GM10266 (cell line): Measurements from ENCODE around the gene KHDC4.
A peak's percentile ranks its signal among the peaks of the same experiment; 100 is the strongest.

ENCODE experiments used
- DNase-seq: peaks from one replicate; pipeline ENCODE4 v3.0.0; 2012; ENCODE audit errors: extremely low spot score
- TF ChIP-seq, protein P1 (sequence below): IDR thresholded peaks from 2 replicates; pipeline ENCODE4 v1.5.1; 2012; ENCODE audit warnings: mild to moderate bottlenecking, low read depth; ENCODE audit not compliant: control insufficient read depth, insufficient read depth; ENCODE audit errors: missing control alignments

The KHDC4 gene

DNA sequence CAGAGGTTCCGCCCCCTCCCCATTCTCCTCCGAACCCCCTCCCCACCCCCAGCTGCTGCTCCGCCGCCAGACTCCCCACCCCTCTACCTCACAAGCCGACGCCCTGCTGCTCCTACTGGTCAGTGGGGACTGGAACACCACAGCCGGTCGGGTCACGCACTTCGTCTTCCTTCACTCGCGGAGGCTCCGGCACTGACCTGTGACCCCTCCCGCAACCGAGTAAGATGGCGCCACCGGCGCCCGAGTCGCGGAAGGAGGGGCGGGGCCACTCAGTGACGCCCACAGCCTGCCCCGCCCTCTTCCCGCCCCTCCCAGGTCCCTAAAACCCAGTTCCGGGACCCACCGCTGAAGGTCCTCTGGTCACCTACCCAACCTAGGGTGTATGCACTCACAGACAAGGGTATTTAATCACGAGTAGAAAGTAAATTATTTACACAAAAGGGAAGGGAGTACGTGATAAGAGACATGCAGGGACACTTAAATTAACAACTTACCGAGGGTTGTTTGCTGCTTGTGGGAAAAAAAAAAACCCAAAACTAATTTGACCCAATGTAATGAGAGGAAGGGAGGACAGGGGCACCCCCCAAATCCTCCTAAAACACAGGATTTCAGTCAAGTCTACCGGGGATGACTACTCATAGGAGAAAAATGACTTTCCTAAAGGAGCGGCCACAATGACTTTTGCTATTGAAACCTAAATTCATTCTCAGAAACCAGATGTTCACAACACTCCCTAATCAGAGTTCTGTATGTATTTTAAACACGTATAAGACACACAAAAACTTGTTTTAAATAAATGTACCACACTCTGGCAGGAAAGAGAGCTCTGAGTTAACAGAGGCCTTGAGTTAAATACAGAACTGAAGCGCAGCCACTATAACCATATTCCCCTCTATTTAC lies 22.8 kb downstream of the KHDC4 start, which contains the start of gene RIT1:
RIT1 (minus strand) TSS at position 194 of the 900 bp plus-strand sequence. CDS start 588 bp downstream, outside the sequence.
- TF ChIP-seq, protein P1, sequence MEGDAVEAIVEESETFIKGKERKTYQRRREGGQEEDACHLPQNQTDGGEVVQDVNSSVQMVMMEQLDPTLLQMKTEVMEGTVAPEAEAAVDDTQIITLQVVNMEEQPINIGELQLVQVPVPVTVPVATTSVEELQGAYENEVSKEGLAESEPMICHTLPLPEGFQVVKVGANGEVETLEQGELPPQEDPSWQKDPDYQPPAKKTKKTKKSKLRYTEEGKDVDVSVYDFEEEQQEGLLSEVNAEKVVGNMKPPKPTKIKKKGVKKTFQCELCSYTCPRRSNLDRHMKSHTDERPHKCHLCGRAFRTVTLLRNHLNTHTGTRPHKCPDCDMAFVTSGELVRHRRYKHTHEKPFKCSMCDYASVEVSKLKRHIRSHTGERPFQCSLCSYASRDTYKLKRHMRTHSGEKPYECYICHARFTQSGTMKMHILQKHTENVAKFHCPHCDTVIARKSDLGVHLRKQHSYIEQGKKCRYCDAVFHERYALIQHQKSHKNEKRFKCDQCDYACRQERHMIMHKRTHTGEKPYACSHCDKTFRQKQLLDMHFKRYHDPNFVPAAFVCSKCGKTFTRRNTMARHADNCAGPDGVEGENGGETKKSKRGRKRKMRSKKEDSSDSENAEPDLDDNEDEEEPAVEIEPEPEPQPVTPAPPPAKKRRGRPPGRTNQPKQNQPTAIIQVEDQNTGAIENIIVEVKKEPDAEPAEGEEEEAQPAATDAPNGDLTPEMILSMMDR: no peak
- DNase-seq: peak; percentile 85

GRCh38 chr1:155910621-155911121 lies 23.5 kb downstream of the KHDC4 start:
- peak; percentile 43 for DNase-seq
- TF ChIP-seq, protein P1: peak; percentile 10

GRCh38 chr1:155909894-155910293 lies 24.3 kb downstream of the KHDC4 start:
- no peak for DNase-seq

DNA sequence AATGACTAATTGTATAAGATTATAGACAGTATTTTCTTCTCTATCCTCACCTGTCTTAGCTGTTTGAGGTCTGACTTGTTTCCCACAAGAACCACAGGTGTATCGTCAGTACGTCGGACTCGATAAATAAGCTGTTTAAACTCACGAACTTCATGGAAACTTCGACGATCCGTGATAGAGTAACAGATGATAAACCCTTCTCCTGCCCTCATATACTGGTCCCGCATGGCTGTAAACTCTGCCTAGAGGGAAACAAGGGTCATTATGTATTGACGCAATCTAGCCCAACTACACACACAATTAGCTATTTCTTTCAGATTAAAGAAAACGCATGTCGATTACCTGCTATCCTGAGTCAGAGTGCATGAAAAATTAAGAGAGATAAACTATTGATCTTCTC lies 30.0 kb downstream of the KHDC4 start:
- TF ChIP-seq, protein P1: no peak
- DNase-seq: no peak

More at GRCh38 chr1:155909894-155910293, 24.3 kb downstream of the KHDC4 start:
- TF ChIP-seq, protein P1: no peak

- TF ChIP-seq, protein P1: no peak
- DNase-seq: no peak
Observed at GRCh38 chr1:155900161-155900560, 34.1 kb downstream of the KHDC4 start.

DNA sequence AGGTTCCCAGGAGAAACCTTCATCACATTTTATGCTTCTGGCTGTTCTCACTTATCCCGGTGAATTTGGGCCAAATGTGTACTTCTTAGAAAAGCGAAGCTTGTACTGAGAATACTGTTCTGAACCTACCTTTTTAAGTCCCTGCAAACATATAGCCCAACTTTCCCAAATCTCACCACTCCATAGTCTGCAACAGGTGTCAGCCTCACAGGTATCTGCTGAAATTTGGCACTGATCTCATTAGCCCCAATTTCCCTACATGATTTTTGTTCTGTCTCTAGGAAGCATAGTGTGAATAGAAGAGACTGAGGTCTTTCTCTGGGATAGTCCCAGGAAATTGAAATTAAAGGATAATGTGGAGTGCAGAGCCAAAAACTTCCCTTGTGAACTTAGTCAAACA lies 34.5 kb downstream of the KHDC4 start:
- DNase-seq: no peak
- TF ChIP-seq, protein P1: no peak

GRCh38 chr1:155898888-155899287 lies 35.3 kb downstream of the KHDC4 start:
- TF ChIP-seq, protein P1: no peak
- DNase-seq: no peak
